DND-41 (cell line): ENCODE measurements around the gene NR1D2.

ENCODE experiments used
- CTCF ChIP-seq: IDR thresholded peaks from 2 replicates; pipeline ENCODE4 v1.5.1; 2012; ENCODE audit warnings: borderline replicate concordance, low read length, moderate library complexity, mild to moderate bottlenecking; ENCODE audit not compliant: poor library complexity, severe bottlenecking; ENCODE audit errors: extremely low read depth
- EZH2 ChIP-seq: IDR thresholded peaks from 3 replicates; pipeline ENCODE4 v1.6.1; 2012; ENCODE audit warnings: borderline replicate concordance, low read depth, mild to moderate bottlenecking, moderate library complexity, low read length, inconsistent platforms; ENCODE audit not compliant: severe bottlenecking

- TF ChIP-seq CTCF = no peak
- TF ChIP-seq EZH2 = no peak
These were observed 14.2 kb downstream of the NR1D2 start for GRCh38 chr3:23959135-23959900.
